ENCODE data around the gene TRIM14.
"Not testable (repeated sequence)": the region's sequence is repeated elsewhere in the genome, so short reads cannot be mapped to it uniquely, and the experiment has no call there.

TRIM14 gene

DNA sequence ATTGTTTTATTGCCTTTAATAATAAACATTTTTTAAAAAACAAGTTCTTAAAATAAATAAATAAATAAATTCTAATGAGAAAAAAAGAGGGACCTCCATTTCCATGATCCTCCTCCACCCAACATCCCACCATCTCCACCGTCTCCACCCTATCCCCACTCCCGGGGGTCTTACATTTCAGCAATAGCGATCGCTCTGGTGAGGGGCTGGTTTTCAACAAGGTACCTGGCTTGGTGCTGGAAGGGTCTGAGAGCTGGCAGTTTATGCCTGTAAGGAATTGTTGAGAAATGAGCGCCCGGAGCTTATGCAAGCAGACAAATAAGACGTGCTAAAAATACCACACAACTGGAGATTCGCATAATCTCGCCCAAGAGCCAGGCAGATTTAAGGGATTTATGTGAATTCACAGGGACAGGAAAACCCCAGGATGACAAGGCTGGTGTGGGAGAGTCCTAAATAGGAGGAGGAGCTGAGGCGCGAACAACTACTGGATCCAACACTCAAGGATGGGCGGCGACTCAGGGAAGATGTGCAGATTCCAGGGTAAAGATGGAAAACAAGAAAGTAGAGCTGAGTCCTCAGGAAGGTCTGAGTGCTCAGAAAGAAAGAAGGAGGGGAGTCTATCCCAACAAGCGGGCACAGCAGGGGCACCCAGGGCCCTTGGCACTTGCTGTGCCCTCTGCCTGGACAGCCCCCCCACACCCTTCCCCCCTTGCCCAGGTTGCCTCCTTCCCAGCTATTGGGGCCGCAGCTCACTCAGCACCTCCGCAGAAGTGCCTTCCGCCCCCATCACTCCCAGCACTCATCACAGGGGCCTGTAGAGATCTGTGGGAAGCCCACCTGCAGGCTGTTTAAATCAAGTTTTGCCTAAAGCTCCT lies 27.0 kb downstream of the TRIM14 start:
- no peak overlapping the region for H3K27ac ChIP-seq (ENCODE audit: low read length)
- H3K9me3 ChIP-seq (ENCODE audit: control insufficient read depth in 1 of 2, low read length in 2 of 2): no peaks in the 10 kb centered on the region
- H3K36me3 ChIP-seq (ENCODE audit: control insufficient read depth in 1 of 2, insufficient read depth in 2 of 2, low read length in 2 of 2): peaks cover 4 to 17% of the 10 kb centered on the region in 2 donors
- H3K4me3 ChIP-seq (ENCODE audit: low read depth in 1 of 2, low read length in 2 of 2): no peak overlapping the region
- no peaks in the 10 kb centered on the region for H3K27me3 ChIP-seq (ENCODE audit: low read depth, low read length)
- peaks cover 0 to 4% of the 10 kb centered on the region in 2 donors for H3K4me1 ChIP-seq (ENCODE audit: control insufficient read depth in 1 of 2, insufficient read depth in 2 of 2, low read length in 2 of 2)

DNA sequence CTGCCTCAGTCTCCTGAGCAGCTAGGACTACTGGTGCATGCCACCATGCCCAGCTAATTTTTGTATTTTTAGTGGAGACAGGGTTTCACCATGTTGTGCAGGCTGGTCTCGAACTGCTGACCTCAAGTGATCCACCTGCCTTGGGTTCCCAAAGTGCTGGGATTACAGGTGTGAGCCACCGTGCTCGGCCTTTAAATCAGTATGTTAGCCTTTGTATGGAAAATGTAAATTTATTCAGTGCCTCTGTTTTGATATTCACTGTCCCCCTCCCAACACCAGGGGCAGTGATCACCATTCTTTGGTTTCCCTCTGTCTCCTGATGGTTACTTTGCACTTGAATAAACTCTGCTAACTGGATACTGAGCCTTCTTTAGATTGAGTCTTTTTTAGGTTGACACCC lies 28.3 kb downstream of the TRIM14 start:
- H3K4me1 ChIP-seq (ENCODE audit: control insufficient read depth in 1 of 2, insufficient read depth in 2 of 2, low read length in 2 of 2); H3K9me3 ChIP-seq (ENCODE audit: control insufficient read depth in 1 of 2, low read length in 2 of 2); H3K27me3 ChIP-seq (ENCODE audit: low read depth, low read length); H3K4me3 ChIP-seq (ENCODE audit: low read depth in 1 of 2, low read length in 2 of 2); H3K27ac ChIP-seq (ENCODE audit: low read length): not testable (repeated sequence)
- peaks cover 4 to 15% of the 10 kb centered on the region in 2 donors for H3K36me3 ChIP-seq (ENCODE audit: control insufficient read depth in 1 of 2, insufficient read depth in 2 of 2, low read length in 2 of 2)

DNA sequence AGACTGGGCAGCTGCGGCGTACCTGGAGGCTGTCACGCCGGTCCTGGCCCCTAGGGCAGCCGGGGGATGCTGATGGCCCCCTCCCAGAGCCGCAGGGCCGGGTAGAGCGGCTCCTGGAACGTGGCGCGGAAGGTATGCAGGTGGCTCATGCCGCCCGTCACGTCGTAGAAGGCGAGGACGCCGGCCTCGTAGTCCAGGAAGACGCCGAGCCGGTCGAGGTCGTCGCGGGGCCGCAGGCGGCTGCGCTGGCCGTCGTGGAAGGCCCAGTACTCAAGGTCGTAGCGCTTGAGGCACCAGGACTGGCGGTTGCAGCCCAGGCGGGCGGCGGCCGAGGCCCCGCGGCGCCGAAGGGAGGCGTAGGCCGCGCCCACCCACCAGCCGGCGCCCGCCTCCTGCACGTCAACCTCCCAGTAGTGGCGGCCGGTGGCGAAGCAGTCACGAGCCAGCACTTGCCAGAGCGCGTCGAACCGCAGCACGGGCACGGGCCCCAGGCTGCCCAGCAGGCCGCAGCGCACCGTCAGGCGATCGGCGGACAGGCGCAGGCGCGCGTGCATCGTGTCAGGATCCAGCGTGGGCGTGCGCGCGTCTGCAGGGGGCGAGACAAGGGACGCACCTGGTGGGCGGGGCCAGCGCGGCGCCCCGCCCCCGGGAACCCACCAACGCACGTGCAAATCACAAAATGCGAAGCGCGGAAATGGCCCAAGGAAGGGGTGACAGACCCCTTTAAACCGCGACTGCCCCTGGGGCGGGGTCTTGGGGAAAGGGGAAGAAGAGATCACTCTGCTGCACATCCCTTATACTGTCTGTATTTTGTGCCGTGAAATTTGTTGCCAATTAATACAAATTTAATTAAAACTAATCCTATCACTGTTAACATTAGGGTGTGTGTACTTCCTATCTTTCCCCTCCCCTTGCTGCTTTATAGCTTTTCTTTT lies 31.3 kb downstream of the TRIM14 start:
- peaks cover 0 to 11% of the 10 kb centered on the region in 2 donors for H3K36me3 ChIP-seq (ENCODE audit: control insufficient read depth in 1 of 2, insufficient read depth in 2 of 2, low read length in 2 of 2)
- H3K4me3 ChIP-seq (ENCODE audit: low read depth in 1 of 2, low read length in 2 of 2): peak overlapping the region in 1 of 2 donors; percentile 58
- no peaks in the 10 kb centered on the region for H3K27me3 ChIP-seq (ENCODE audit: low read depth, low read length)
- no peak overlapping the region for H3K27ac ChIP-seq (ENCODE audit: low read length)
- H3K9me3 ChIP-seq (ENCODE audit: control insufficient read depth in 1 of 2, low read length in 2 of 2): no peaks in the 10 kb centered on the region
- peaks cover 0 to 4% of the 10 kb centered on the region in 2 donors for H3K4me1 ChIP-seq (ENCODE audit: control insufficient read depth in 1 of 2, insufficient read depth in 2 of 2, low read length in 2 of 2)

DNA sequence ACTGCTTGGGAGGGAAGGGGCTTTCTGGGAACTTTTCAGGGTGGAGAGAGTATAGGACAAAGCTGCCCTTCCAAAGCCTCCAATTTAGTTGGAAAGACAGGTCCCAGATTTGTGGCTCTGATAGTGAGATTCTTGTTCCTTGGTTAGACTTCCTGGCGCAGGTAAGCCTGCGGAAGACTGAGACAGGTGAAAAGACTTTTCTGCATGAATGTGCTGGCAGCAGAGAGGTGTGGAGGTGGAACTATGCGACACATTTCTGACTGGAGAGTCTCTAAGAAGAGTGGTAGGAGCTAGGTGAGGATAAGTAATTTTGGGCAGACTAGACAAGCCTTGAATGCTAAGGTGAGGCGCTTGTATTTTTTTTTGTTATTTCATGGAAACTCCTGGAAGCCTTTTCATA lies 32.6 kb downstream of the TRIM14 start:
- peaks cover 9 to 12% of the 10 kb centered on the region in 2 donors for H3K36me3 ChIP-seq (ENCODE audit: control insufficient read depth in 1 of 2, insufficient read depth in 2 of 2, low read length in 2 of 2)
- H3K9me3 ChIP-seq (ENCODE audit: control insufficient read depth in 1 of 2, low read length in 2 of 2): no peaks in the 10 kb centered on the region
- peaks cover 0 to 4% of the 10 kb centered on the region in 2 donors for H3K4me1 ChIP-seq (ENCODE audit: control insufficient read depth in 1 of 2, insufficient read depth in 2 of 2, low read length in 2 of 2)
- H3K4me3 ChIP-seq (ENCODE audit: low read depth in 1 of 2, low read length in 2 of 2): no peak overlapping the region
- H3K27me3 ChIP-seq (ENCODE audit: low read depth, low read length): no peaks in the 10 kb centered on the region
- H3K27ac ChIP-seq (ENCODE audit: low read length): no peak overlapping the region

DNA sequence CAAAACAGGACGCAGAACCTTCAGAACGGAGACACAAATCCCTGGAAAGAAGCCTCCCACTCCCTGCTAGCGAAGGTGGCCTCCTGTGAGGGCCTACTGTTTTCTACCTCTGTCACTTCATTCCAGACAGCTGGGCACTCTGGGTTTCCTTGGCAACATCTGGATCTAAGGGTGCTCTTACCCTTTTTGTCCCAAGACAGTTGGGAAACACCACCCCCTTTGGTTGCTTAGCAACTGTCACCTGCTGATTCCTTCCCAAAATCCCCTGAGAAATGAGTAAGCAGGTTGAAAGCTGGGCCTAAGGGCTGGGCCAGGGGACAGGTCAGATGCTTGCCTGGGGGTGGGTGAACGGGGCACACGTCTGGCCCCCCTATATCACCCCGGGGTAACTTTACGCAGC lies 33.1 kb downstream of the TRIM14 start:
- Histone ChIP-seq H3K4me3 (ENCODE audit: low read depth in 1 of 2, low read length in 2 of 2) (no peak overlapping the region), H3K27ac (ENCODE audit: low read length) (no peak overlapping the region), H3K36me3 (ENCODE audit: control insufficient read depth in 1 of 2, insufficient read depth in 2 of 2, low read length in 2 of 2) (peaks cover 14 to 15% of the 10 kb centered on the region in 2 donors), H3K4me1 (ENCODE audit: control insufficient read depth in 1 of 2, insufficient read depth in 2 of 2, low read length in 2 of 2) (peaks cover 0 to 4% of the 10 kb centered on the region in 2 donors), H3K27me3 (ENCODE audit: low read depth, low read length) (no peaks in the 10 kb centered on the region), H3K9me3 (ENCODE audit: control insufficient read depth in 1 of 2, low read length in 2 of 2) (no peaks in the 10 kb centered on the region)

DNA sequence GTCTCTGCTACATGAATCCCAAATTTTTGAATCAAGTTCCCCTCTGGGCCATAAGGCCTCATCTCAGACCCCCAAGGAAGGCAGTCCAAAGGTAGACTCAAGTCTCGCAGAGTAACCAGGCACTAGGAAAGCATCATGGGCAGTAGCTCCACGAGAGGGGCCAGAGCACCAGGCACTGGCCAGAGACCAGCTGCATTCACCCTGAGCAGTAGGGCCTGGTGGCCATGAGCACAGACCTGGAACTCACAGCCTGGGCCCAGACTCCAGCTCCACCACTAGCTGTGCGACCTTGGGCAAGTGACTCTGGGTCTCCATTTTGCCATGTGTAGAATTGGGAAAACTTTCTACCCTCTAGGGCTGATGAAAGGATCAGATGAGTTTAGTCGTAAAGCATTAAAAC lies 34.0 kb downstream of the TRIM14 start:
- Histone ChIP-seq H3K27me3 (ENCODE audit: low read depth, low read length) (no peaks in the 10 kb centered on the region), H3K36me3 (ENCODE audit: control insufficient read depth in 1 of 2, insufficient read depth in 2 of 2, low read length in 2 of 2) (peaks cover 19 to 22% of the 10 kb centered on the region in 2 donors), H3K9me3 (ENCODE audit: control insufficient read depth in 1 of 2, low read length in 2 of 2) (no peaks in the 10 kb centered on the region), H3K4me1 (ENCODE audit: control insufficient read depth in 1 of 2, insufficient read depth in 2 of 2, low read length in 2 of 2) (peaks cover 0 to 4% of the 10 kb centered on the region in 2 donors), H3K27ac (ENCODE audit: low read length) (no peak overlapping the region), H3K4me3 (ENCODE audit: low read depth in 1 of 2, low read length in 2 of 2) (no peak overlapping the region)

DNA sequence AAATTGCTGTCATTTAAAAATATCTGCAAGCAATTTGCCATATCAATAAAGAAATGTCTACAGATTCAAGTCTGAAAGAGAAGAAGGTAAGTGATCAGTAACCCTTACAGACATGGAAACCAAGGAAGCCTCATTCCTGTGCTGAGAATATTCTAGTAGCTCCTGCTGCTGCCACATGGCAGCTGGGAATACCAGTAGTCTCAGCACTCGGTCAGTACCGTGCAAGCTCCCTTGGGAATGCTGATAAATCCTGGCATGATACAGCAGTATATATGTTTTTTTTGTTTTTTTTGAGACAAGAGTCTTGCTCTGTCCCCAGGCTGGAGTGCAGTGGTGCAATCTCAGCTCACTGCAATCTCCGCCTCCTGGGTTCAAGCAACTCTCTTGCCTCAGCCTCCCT lies 34.6 kb downstream of the TRIM14 start:
- no peak overlapping the region for H3K27ac ChIP-seq (ENCODE audit: low read length)
- peaks cover 22 to 23% of the 10 kb centered on the region in 2 donors for H3K36me3 ChIP-seq (ENCODE audit: control insufficient read depth in 1 of 2, insufficient read depth in 2 of 2, low read length in 2 of 2)
- H3K4me3 ChIP-seq (ENCODE audit: low read depth in 1 of 2, low read length in 2 of 2): no peak overlapping the region
- H3K27me3 ChIP-seq (ENCODE audit: low read depth, low read length): no peaks in the 10 kb centered on the region
- H3K4me1 ChIP-seq (ENCODE audit: control insufficient read depth in 1 of 2, insufficient read depth in 2 of 2, low read length in 2 of 2): peaks cover 0 to 4% of the 10 kb centered on the region in 2 donors
- no peaks in the 10 kb centered on the region for H3K9me3 ChIP-seq (ENCODE audit: control insufficient read depth in 1 of 2, low read length in 2 of 2)

DNA sequence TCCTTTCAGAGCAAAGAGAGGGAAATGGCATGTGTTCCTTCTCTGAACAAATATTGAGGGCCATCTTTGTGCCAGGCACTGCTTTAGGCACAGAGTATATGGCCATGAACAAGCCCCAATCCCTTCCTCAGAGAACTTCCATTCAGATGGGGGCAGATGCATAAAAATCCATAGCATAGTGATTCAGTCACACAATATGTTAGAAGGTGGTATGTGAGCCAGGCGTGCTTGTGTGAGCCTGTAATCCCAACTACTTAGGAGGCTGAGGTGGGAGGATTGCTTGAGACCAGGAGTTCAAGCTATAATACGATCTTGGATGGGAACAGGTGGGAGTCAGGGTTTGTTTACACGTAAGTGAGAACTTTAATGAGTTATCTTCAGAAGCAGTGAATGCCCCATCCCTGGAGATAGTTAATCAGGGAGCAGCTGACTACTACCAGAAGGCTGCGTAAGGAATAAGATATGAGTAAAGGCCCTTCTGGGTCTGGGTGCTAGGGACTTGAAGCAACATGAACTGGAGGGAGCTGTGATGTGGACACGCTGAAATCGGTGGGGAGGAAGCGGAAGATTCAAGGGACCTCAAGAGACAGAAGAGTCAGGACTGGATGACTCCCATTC lies 35.3 kb downstream of the TRIM14 start:
- H3K4me1 ChIP-seq (ENCODE audit: control insufficient read depth in 1 of 2, insufficient read depth in 2 of 2, low read length in 2 of 2): peaks cover 0 to 4% of the 10 kb centered on the region in 2 donors
- H3K27ac ChIP-seq (ENCODE audit: low read length): no peak overlapping the region
- H3K36me3 ChIP-seq (ENCODE audit: control insufficient read depth in 1 of 2, insufficient read depth in 2 of 2, low read length in 2 of 2): peaks cover 22 to 25% of the 10 kb centered on the region in 2 donors
- H3K9me3 ChIP-seq (ENCODE audit: control insufficient read depth in 1 of 2, low read length in 2 of 2): no peaks in the 10 kb centered on the region
- H3K4me3 ChIP-seq (ENCODE audit: low read depth in 1 of 2, low read length in 2 of 2): no peak overlapping the region
- no peaks in the 10 kb centered on the region for H3K27me3 ChIP-seq (ENCODE audit: low read depth, low read length)

DNA sequence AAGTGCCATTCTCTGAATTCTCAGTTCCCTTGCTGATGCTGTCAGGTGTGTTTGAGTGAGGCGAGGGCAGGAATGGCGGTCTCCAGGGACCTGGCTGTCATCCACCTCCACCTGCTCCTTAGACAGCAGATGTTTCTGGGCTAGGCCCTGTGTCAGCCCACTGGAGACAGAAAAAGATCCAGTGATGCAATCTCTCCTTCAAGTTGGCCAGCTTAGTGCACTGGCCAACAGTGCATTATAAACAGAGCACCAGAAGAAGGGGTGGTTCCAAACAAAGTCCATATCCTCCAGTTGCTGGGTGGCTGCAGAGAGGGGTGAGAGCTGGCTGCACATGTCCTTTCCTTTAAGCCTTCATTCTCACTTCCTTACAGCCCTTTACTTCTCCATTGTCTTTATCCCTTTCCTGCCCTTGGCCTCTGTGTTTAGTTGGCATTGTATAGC lies 35.9 kb downstream of the TRIM14 start:
- no peaks in the 10 kb centered on the region for H3K9me3 ChIP-seq (ENCODE audit: control insufficient read depth in 1 of 2, low read length in 2 of 2)
- H3K27ac ChIP-seq (ENCODE audit: low read length): no peak overlapping the region
- H3K27me3 ChIP-seq (ENCODE audit: low read depth, low read length): no peaks in the 10 kb centered on the region
- H3K36me3 ChIP-seq (ENCODE audit: control insufficient read depth in 1 of 2, insufficient read depth in 2 of 2, low read length in 2 of 2): peaks cover 26 to 28% of the 10 kb centered on the region in 2 donors
- no peak overlapping the region for H3K4me3 ChIP-seq (ENCODE audit: low read depth in 1 of 2, low read length in 2 of 2)
- peaks cover 0 to 4% of the 10 kb centered on the region in 2 donors for H3K4me1 ChIP-seq (ENCODE audit: control insufficient read depth in 1 of 2, insufficient read depth in 2 of 2, low read length in 2 of 2)

DNA sequence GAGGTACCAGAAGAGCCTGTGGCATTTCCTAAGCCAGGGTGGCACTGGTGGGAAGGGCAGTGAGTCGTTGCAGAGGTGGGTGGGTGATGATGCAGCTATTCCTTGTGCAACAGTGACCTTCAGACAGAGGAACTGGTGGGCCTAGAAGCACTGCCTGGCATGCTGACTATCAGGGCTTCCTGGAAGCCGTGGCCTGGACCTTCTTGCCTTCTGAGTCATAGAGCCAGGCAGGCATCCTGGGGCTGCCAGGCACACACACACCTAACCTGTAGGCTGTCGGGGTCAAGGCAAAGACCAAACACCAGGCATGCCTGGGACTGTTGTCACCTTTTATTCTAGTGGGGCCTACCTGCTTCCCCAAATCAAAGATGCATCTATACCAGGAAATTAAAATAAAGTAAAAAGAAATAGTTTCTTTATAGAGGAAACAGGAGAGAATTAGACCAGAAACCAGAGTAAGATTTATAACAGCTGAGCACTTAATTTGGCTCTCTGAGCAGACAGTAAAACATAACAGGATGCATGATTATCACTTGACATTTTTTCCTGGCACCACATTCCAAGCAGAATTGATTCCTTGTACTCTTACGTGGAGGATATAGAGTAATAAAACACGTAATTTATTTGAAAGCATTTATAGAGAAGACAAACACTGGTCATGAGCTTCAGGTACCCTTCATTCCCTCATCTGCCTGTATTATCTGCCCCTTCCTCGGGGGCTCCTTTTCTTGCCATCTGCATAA lies 37.4 kb downstream of the TRIM14 start:
- Histone ChIP-seq H3K4me1 (ENCODE audit: control insufficient read depth in 1 of 2, insufficient read depth in 2 of 2, low read length in 2 of 2) (no peaks in the 10 kb centered on the region), H3K27ac (ENCODE audit: low read length) (peak overlapping the region; percentile 61), H3K36me3 (ENCODE audit: control insufficient read depth in 1 of 2, insufficient read depth in 2 of 2, low read length in 2 of 2) (peaks cover 32 to 35% of the 10 kb centered on the region in 2 donors)

More for the DNA sequence above, 37.4 kb downstream of the TRIM14 start:
- no peaks in the 10 kb centered on the region for H3K27me3 ChIP-seq (ENCODE audit: low read depth, low read length)
- no peak overlapping the region for H3K4me3 ChIP-seq (ENCODE audit: low read depth in 1 of 2, low read length in 2 of 2)
- H3K9me3 ChIP-seq (ENCODE audit: control insufficient read depth in 1 of 2, low read length in 2 of 2): no peaks in the 10 kb centered on the region
